Measurements from ENCODE around the gene SERPINB1. TPM values are rescaled to one million over a fixed set of nuclear protein-coding genes. Genes with fewer than 3 reads are reported as not detected.

The SERPINB1 gene
- total RNA-seq, 4 donors from 2014 or later, result 24.8 to 79.0 (median 45.4) TPM

GRCh38 chr6:2783188-2783963, 58.3 kb downstream of the SERPINB1 start:
- WGBS, 2 donors (ENCODE audit: low coverage in 1 of 2), result 41 to 87% methylated on average over 8 to 9 of the region's 19 CpGs
- H3K27me3 ChIP-seq, result no peaks in the 10 kb centered on the region
- TF ChIP-seq POLR2A (IDR thresholded peaks at IDR 0.05) (no peak), POLR2AphosphoS5 (IDR thresholded peaks at IDR 0.05) (no peak), EP300 (IDR thresholded peaks at IDR 0.05) (no peak), CTCF (IDR thresholded peaks at IDR 0.05) (no peak)
- no peaks in the 10 kb centered on the region for H3K9me3 ChIP-seq
- no peak overlapping the region for H3K4me3 ChIP-seq
- no peak overlapping the region for H3K27ac ChIP-seq
- no peak for ATAC-seq
- H3K36me3 ChIP-seq, result peaks cover 0 to 82% of the 10 kb centered on the region in 2 donors
- peaks cover 0 to 4% (median 0%) of the 10 kb centered on the region in 3 donors for H3K4me1 ChIP-seq

- WGBS, 2 donors (ENCODE audit: low coverage in 1 of 2), result 65 to 74% methylated on average over 3 to 7 of the region's 10 CpGs
- H3K9me3 ChIP-seq, result no peaks in the 10 kb centered on the region
- H3K4me1 ChIP-seq, result peaks cover 0 to 9% (median 0%) of the 10 kb centered on the region in 3 donors
- H3K36me3 ChIP-seq, result peaks cover 0 to 81% of the 10 kb centered on the region in 2 donors
- TF ChIP-seq POLR2AphosphoS5 (IDR thresholded peaks at IDR 0.05) (no peak), CTCF (IDR thresholded peaks at IDR 0.05) (no peak), EP300 (IDR thresholded peaks at IDR 0.05) (no peak), POLR2A (IDR thresholded peaks at IDR 0.05) (no peak)
- no peak overlapping the region for H3K27ac ChIP-seq
- no peak overlapping the region for H3K4me3 ChIP-seq
- no peaks in the 10 kb centered on the region for H3K27me3 ChIP-seq
- ATAC-seq, result no peak
These were observed 58.9 kb downstream of the SERPINB1 start for GRCh38 chr6:2782825-2783187.

GRCh38 chr6:2782356-2782708, 59.3 kb downstream of the SERPINB1 start:
- TF ChIP-seq CTCF (IDR thresholded peaks at IDR 0.05) (no peak), EP300 (IDR thresholded peaks at IDR 0.05) (no peak), POLR2AphosphoS5 (IDR thresholded peaks at IDR 0.05) (no peak), POLR2A (IDR thresholded peaks at IDR 0.05) (no peak)
- Histone ChIP-seq H3K4me3 (no peak overlapping the region), H3K27me3 (no peaks in the 10 kb centered on the region), H3K36me3 (peaks cover 0 to 77% of the 10 kb centered on the region in 2 donors), H3K9me3 (no peaks in the 10 kb centered on the region), H3K27ac (no peak overlapping the region), H3K4me1 (peaks cover 0 to 14% (median 0%) of the 10 kb centered on the region in 3 donors)
- 83 to 100% methylated on average over 1 to 4 of the region's 9 CpGs for WGBS, 2 donors (ENCODE audit: low coverage in 1 of 2)
- no peak for ATAC-seq

Small RNAs within 50 kb of the gene (small RNA-seq; reads per million reads assigned to genes)
- gene MIR4645, result 0 to 0.55 (median 0.25) reads per million in 4 donors

Other genes starting within 250 kb of the SERPINB1 start
- 1 to 10 TPM in 1 of 4 donors, under 1 TPM in 3; 0.31 to 1.2 (median 0.56) TPM for gene MYLK4, start 90.9 kb downstream of the SERPINB1 start, total RNA-seq
- 10 to 100 TPM; 48.1 to 66.1 (median 57.1) TPM for gene WRNIP1, start 76.5 kb downstream of the SERPINB1 start, total RNA-seq
- 10 to 100 TPM in 1 of 4 donors, 1 to 10 TPM in 3; 5.9 to 16.6 (median 8.0) TPM for gene SERPINB9, start 61.4 kb upstream of the SERPINB1 start, total RNA-seq
- 100 to 1,000 TPM; 130 to 154 (median 143) TPM for gene SERPINB6, start 129.7 kb upstream of the SERPINB1 start, total RNA-seq
- gene NQO2, start 158.0 kb upstream of the SERPINB1 start, total RNA-seq, result 10 to 100 TPM; 15.8 to 32.8 (median 27.2) TPM
- gene RIPK1, start 226.6 kb upstream of the SERPINB1 start, total RNA-seq, result 10 to 100 TPM; 20.1 to 28.9 (median 25.7) TPM

Data from gastroesophageal sphincter (tissue), 4 donors.